Mucosa of gallbladder (tissue), 1 donor: Measurements from ENCODE around the gene PELI3. TPM values are rescaled to one million over a fixed set of nuclear protein-coding genes. Genes with fewer than 3 reads are reported as not detected.
A peak's percentile ranks its signal among the peaks of the same experiment; 100 is the strongest.
"Not testable (repeated sequence)": the region's sequence is repeated elsewhere in the genome, so short reads cannot be mapped to it uniquely, and the experiment has no call there.

Experiments used
- DNase-seq: peaks from one replicate; pipeline ENCODE4 v3.0.0-alpha.2; 2020; ENCODE audit warnings: low spot score
- total RNA-seq: library from RNA; stranded (reverse); gene quantifications from one replicate; pipeline ENCODE4 v1.2.1, GENCODE V29; 2021
- donor health status: DM: no; HTN: no; CAD: no.

Gene PELI3
- total RNA-seq, 1 donor from 2014 or later = 20.3 TPM

- no peak for DNase-seq
Measured at GRCh38 chr11:66443602-66444001, 23.1 kb upstream of the PELI3 start.

- no peak for DNase-seq
Measured at GRCh38 chr11:66447012-66447411, 19.7 kb upstream of the PELI3 start.

GRCh38 chr11:66448523-66448922 lies 18.2 kb upstream of the PELI3 start:
- DNase-seq = no peak

GRCh38 chr11:66450560-66450959 lies 16.1 kb upstream of the PELI3 start:
- no peak for DNase-seq

GRCh38 chr11:66451663-66452062 lies 15.0 kb upstream of the PELI3 start:
- no peak for DNase-seq

GRCh38 chr11:66454247-66454646 lies 12.5 kb upstream of the PELI3 start:
- DNase-seq = no peak

GRCh38 chr11:66454828-66455227 lies 11.9 kb upstream of the PELI3 start:
- no peak for DNase-seq

GRCh38 chr11:66457826-66458225 lies 8.9 kb upstream of the PELI3 start:
- DNase-seq = no peak

- DNase-seq = no peak
Measured at GRCh38 chr11:66459138-66459778, 7.4 kb upstream of the PELI3 start.

GRCh38 chr11:66462010-66462409 lies 4.7 kb upstream of the PELI3 start:
- no peak for DNase-seq

GRCh38 chr11:66462911-66463310 lies 3.8 kb upstream of the PELI3 start:
- no peak for DNase-seq

GRCh38 chr11:66464116-66464515 lies 2.6 kb upstream of the PELI3 start:
- DNase-seq = not testable (repeated sequence)

- DNase-seq = no peak
Measured at GRCh38 chr11:66464916-66465315, 1.8 kb upstream of the PELI3 start.

GRCh38 chr11:66465373-66466224 lies 1.1 kb upstream of the PELI3 start:
- no peak for DNase-seq

GRCh38 chr11:66467034-66467659 lies 442 bp downstream of the PELI3 start:
- DNase-seq = peak; percentile 14

- peak; percentile 29 for DNase-seq
Measured at GRCh38 chr11:66467756-66468155, 1.1 kb downstream of the PELI3 start.

- DNase-seq = no peak
Measured at GRCh38 chr11:66468691-66469090, 2.0 kb downstream of the PELI3 start.

GRCh38 chr11:66469441-66469840 lies 2.7 kb downstream of the PELI3 start:
- DNase-seq = no peak

- DNase-seq = no peak
Measured at GRCh38 chr11:66470015-66470414, 3.3 kb downstream of the PELI3 start.

GRCh38 chr11:66471142-66471541 lies 4.4 kb downstream of the PELI3 start:
- DNase-seq = no peak

GRCh38 chr11:66472054-66472453 lies 5.3 kb downstream of the PELI3 start:
- no peak for DNase-seq

- DNase-seq = no peak
Measured at GRCh38 chr11:66473167-66473566, 6.5 kb downstream of the PELI3 start.
